Cardiac muscle cell (in vitro differentiated cells and primary cell): ENCODE measurements around the gene OBSCN. TPM values are rescaled to one million over a fixed set of nuclear protein-coding genes. Genes with fewer than 3 reads are reported as not detected.

ENCODE experiments used
- DNase-seq, 2 donors: peaks; one replicate each; pipeline versions ENCODE4 v3.0.0 to v3.0.0-alpha.2; 2010 to 2017; ENCODE audit warnings: low read depth in 1 of 2, low spot score in 1 of 2
- H3K27ac ChIP-seq: fragments of 200-600 bp; sonication (generic); 2 replicates; pipeline ENCODE4 v1.5.1; 2016
- H3K27me3 ChIP-seq: fragments of 200-600 bp; sonication (generic); 2 replicates; pipeline ENCODE4 v1.6.0; 2016; ENCODE audit warnings: control low read depth
- H3K36me3 ChIP-seq: fragments of 200-600 bp; sonication (generic); 2 replicates; pipeline ENCODE4 v1.5.1; 2016; ENCODE audit warnings: control low read depth
- H3K4me1 ChIP-seq: fragments of 200-600 bp; sonication (generic); 2 replicates; pipeline ENCODE4 v1.8.1; 2017; ENCODE audit warnings: low read depth, mild to moderate bottlenecking, mixed run types
- H3K4me3 ChIP-seq: fragments of 200-600 bp; sonication (generic); 2 replicates; pipeline ENCODE4 v1.5.1; 2016; ENCODE audit warnings: mild to moderate bottlenecking
- H3K9me3 ChIP-seq: fragments of 200-600 bp; sonication (generic); 2 replicates; pipeline ENCODE4 v1.5.1; 2017; ENCODE audit warnings: low read depth, mild to moderate bottlenecking, control low read depth
- CTCF ChIP-seq: IDR thresholded peaks from 2 replicates; pipeline ENCODE4 v1.5.1; 2012; ENCODE audit warnings: low read depth, mild to moderate bottlenecking, low read length
- polyA plus RNA-seq: library from polyadenylated mRNA; unstranded; fragments of >200 nt; fragmentation: Nextera tagmentation; extraction: Ambion mirVana; gene quantifications from 2 replicates; pipeline ENCODE4 v1.2.1, GENCODE V29; 2016
- total RNA-seq: library from RNA; depleted of rRNA; stranded (reverse); fragments of >200 nt; gene quantifications from 2 replicates; pipeline ENCODE4 v1.2.3, GENCODE V29; 2016

The OBSCN gene
- total and polyA plus RNA-seq, 2 experiments from 2014 or later = 87.1 to 390 TPM

GRCh38 chr1:228378090-228378872, 170.4 kb downstream of the OBSCN start:
- H3K9me3 ChIP-seq = no peaks in the 10 kb centered on the region
- H3K27me3 ChIP-seq = peaks cover 1% of the 10 kb centered on the region
- peak; percentile 93 for DNase-seq
- peak overlapping the region; percentile 6 for H3K4me3 ChIP-seq
- TF ChIP-seq CTCF = peak; percentile 68
- no peak overlapping the region for H3K27ac ChIP-seq
- peaks cover 23% of the 10 kb centered on the region for H3K36me3 ChIP-seq
- H3K4me1 ChIP-seq = peaks cover 5% of the 10 kb centered on the region

GRCh38 chr1:228378873-228379460, 171.1 kb downstream of the OBSCN start:
- TF ChIP-seq CTCF = no peak
- peaks cover 5% of the 10 kb centered on the region for H3K4me1 ChIP-seq
- H3K4me3 ChIP-seq = peak overlapping the region; percentile 6
- peaks cover 6% of the 10 kb centered on the region for H3K27me3 ChIP-seq
- H3K36me3 ChIP-seq = peaks cover 19% of the 10 kb centered on the region
- no peak overlapping the region for H3K27ac ChIP-seq
- DNase-seq = peak in 1 of 2 donors; percentile 29
- H3K9me3 ChIP-seq = no peaks in the 10 kb centered on the region

- Histone ChIP-seq H3K27me3 (peaks cover 6% of the 10 kb centered on the region), H3K9me3 (no peaks in the 10 kb centered on the region), H3K27ac (no peak overlapping the region), H3K4me3 (no peak overlapping the region), H3K36me3 (peaks cover 12% of the 10 kb centered on the region), H3K4me1 (peaks cover 5% of the 10 kb centered on the region)
- no peak for TF ChIP-seq CTCF
- DNase-seq = no peak
Measured at GRCh38 chr1:228379666-228380065, 171.8 kb downstream of the OBSCN start.

- Histone ChIP-seq H3K36me3 (no peaks in the 10 kb centered on the region), H3K9me3 (no peaks in the 10 kb centered on the region), H3K4me3 (no peak overlapping the region), H3K4me1 (peaks cover 5% of the 10 kb centered on the region), H3K27ac (no peak overlapping the region), H3K27me3 (peaks cover 6% of the 10 kb centered on the region)
- no peak for TF ChIP-seq CTCF
- no peak for DNase-seq
Measured at GRCh38 chr1:228381356-228381755, 173.5 kb downstream of the OBSCN start.

- TF ChIP-seq CTCF = no peak
- Histone ChIP-seq H3K4me1 (peaks cover 5% of the 10 kb centered on the region), H3K9me3 (no peaks in the 10 kb centered on the region), H3K27ac (no peak overlapping the region), H3K4me3 (no peak overlapping the region), H3K36me3 (no peaks in the 10 kb centered on the region), H3K27me3 (peaks cover 6% of the 10 kb centered on the region)
- no peak for DNase-seq
Measured at GRCh38 chr1:228383773-228384172, 175.9 kb downstream of the OBSCN start.
